Skeletal muscle satellite cell (primary cell): ENCODE results near the gene NADK.
"Not testable (repeated sequence)": the region's sequence is repeated elsewhere in the genome, so short reads cannot be mapped to it uniquely, and the experiment has no call there.

Source experiments
- H3K27me3 ChIP-seq: 2 replicates; pipeline ENCODE4 v1.7.0; 2013; ENCODE audit warnings: low read length; ENCODE audit not compliant: control insufficient read depth, insufficient read depth
- H3K36me3 ChIP-seq: 2 replicates; pipeline ENCODE4 v1.7.0; 2013; ENCODE audit warnings: mild to moderate bottlenecking, control low read depth, low read length; ENCODE audit not compliant: insufficient read depth
- H3K4me1 ChIP-seq: 2 replicates; pipeline ENCODE4 v1.7.0; 2013; ENCODE audit warnings: low read length; ENCODE audit not compliant: control insufficient read depth, insufficient read depth
- H3K4me2 ChIP-seq: 2 replicates; pipeline ENCODE4 v1.7.0; 2013; ENCODE audit warnings: mild to moderate bottlenecking, low read length
- H3K4me3 ChIP-seq: 2 replicates; pipeline ENCODE4 v1.7.0; 2013; ENCODE audit warnings: low read length
- H3K9ac ChIP-seq: 2 replicates; pipeline ENCODE4 v1.7.0; 2013; ENCODE audit warnings: mild to moderate bottlenecking, low read depth, low read length, moderate library complexity
- H3K9me3 ChIP-seq: replicated peaks from 2 replicates; pipeline ENCODE4 v1.7.0; 2013; ENCODE audit warnings: mild to moderate bottlenecking, control low read depth, low read length

Gene NADK

GRCh38 chr1:1752636-1753606 lies 25.3 kb downstream of the NADK start:
- Histone ChIP-seq H3K36me3 (peaks cover 45% of the 10 kb centered on the region), H3K27me3 (no peaks in the 10 kb centered on the region), H3K9me3 (no peaks in the 10 kb centered on the region), H3K4me2 (no peak overlapping the region), H3K9ac (no peak overlapping the region), H3K4me3 (no peak overlapping the region), H3K4me1 (peaks cover 5% of the 10 kb centered on the region)

GRCh38 chr1:1752190-1752589 lies 26.1 kb downstream of the NADK start:
- H3K27me3 ChIP-seq: no peaks in the 10 kb centered on the region
- H3K9me3 ChIP-seq: no peaks in the 10 kb centered on the region
- peaks cover 5% of the 10 kb centered on the region for H3K4me1 ChIP-seq
- no peak overlapping the region for H3K9ac ChIP-seq
- peaks cover 37% of the 10 kb centered on the region for H3K36me3 ChIP-seq
- no peak overlapping the region for H3K4me2 ChIP-seq
- H3K4me3 ChIP-seq: no peak overlapping the region

GRCh38 chr1:1749941-1750340 lies 28.3 kb downstream of the NADK start:
- H3K9ac ChIP-seq, H3K4me3 ChIP-seq, H3K4me1 ChIP-seq, H3K27me3 ChIP-seq, H3K9me3 ChIP-seq, H3K4me2 ChIP-seq: not testable (repeated sequence)
- peaks cover 20% of the 10 kb centered on the region for H3K36me3 ChIP-seq

GRCh38 chr1:1748686-1749321 lies 29.5 kb downstream of the NADK start:
- Histone ChIP-seq H3K27me3 (no peaks in the 10 kb centered on the region), H3K4me3 (no peak overlapping the region), H3K4me2 (no peak overlapping the region), H3K9ac (no peak overlapping the region), H3K4me1 (peaks cover 4% of the 10 kb centered on the region), H3K9me3 (no peaks in the 10 kb centered on the region), H3K36me3 (peaks cover 12% of the 10 kb centered on the region)

- H3K9me3 ChIP-seq, H3K36me3 ChIP-seq, H3K4me1 ChIP-seq, H3K9ac ChIP-seq, H3K4me3 ChIP-seq, H3K27me3 ChIP-seq: not testable (repeated sequence)
- H3K4me2 ChIP-seq: peak overlapping the region; percentile 67
Observed at GRCh38 chr1:1746566-1746909, 31.7 kb downstream of the NADK start.

- Histone ChIP-seq H3K9ac (peak overlapping the region; percentile 70), H3K4me3 (peak overlapping the region; percentile 57)
Observed at GRCh38 chr1:1745651-1746565, 32.4 kb downstream of the NADK start.

GRCh38 chr1:1742529-1742928 lies 35.7 kb downstream of the NADK start:
- not testable (repeated sequence) for H3K4me1 ChIP-seq, H3K4me2 ChIP-seq, H3K27me3 ChIP-seq, H3K4me3 ChIP-seq, H3K9me3 ChIP-seq, H3K36me3 ChIP-seq, H3K9ac ChIP-seq

More at GRCh38 chr1:1745651-1746565, 32.4 kb downstream of the NADK start:
- H3K4me1 ChIP-seq, H3K36me3 ChIP-seq, H3K9me3 ChIP-seq, H3K27me3 ChIP-seq: not testable (repeated sequence)
- peak overlapping the region; percentile 67 for H3K4me2 ChIP-seq

GRCh38 chr1:1741013-1741412 lies 37.3 kb downstream of the NADK start:
- H3K4me1 ChIP-seq, H3K4me2 ChIP-seq, H3K27me3 ChIP-seq, H3K9me3 ChIP-seq, H3K36me3 ChIP-seq, H3K9ac ChIP-seq, H3K4me3 ChIP-seq: not testable (repeated sequence)

- H3K36me3 ChIP-seq, H3K9ac ChIP-seq, H3K27me3 ChIP-seq, H3K4me3 ChIP-seq, H3K4me1 ChIP-seq, H3K9me3 ChIP-seq, H3K4me2 ChIP-seq: not testable (repeated sequence)
Observed at GRCh38 chr1:1738799-1739337, 39.4 kb downstream of the NADK start.

- H3K27me3 ChIP-seq: not testable (repeated sequence)
Observed at GRCh38 chr1:1737675-1738590, 40.3 kb downstream of the NADK start.

More at GRCh38 chr1:1737675-1738590, 40.3 kb downstream of the NADK start:
- not testable (repeated sequence) for H3K36me3 ChIP-seq, H3K9me3 ChIP-seq, H3K4me3 ChIP-seq, H3K4me2 ChIP-seq, H3K4me1 ChIP-seq, H3K9ac ChIP-seq
